ENCODE data around the gene SH2B3.
"Not testable (repeated sequence)": the region's sequence is repeated elsewhere in the genome, so short reads cannot be mapped to it uniquely, and the experiment has no call there.

The SH2B3 gene

GRCh38 chr12:111455448-111456320 lies 50.0 kb downstream of the SH2B3 start:
- no peak overlapping the region for H3K4me3 ChIP-seq (ENCODE audit: insufficient read depth, low read depth, low read length, poor library complexity, severe bottlenecking)
- H3K9me3 ChIP-seq (ENCODE audit: control insufficient read depth, low read length): no peaks in the 10 kb centered on the region
- H3K36me3 ChIP-seq (ENCODE audit: control insufficient read depth, insufficient read depth, low read length): peaks cover 28% of the 10 kb centered on the region
- H3K4me1 ChIP-seq (ENCODE audit: control insufficient read depth, insufficient read depth, low read length, poor library complexity, severe bottlenecking): peaks cover 6% of the 10 kb centered on the region
- no peak overlapping the region for H3K27ac ChIP-seq (ENCODE audit: insufficient read depth, low read length, poor library complexity, severe bottlenecking)
- DNase-seq: no peak
- H3K27me3 ChIP-seq (replicated peaks; ENCODE audit: control insufficient read depth, insufficient read depth, low read length, poor library complexity, severe bottlenecking): no peaks in the 10 kb centered on the region

- H3K4me3 ChIP-seq (ENCODE audit: insufficient read depth, low read depth, low read length, poor library complexity, severe bottlenecking): no peak overlapping the region
- no peaks in the 10 kb centered on the region for H3K9me3 ChIP-seq (ENCODE audit: control insufficient read depth, low read length)
- DNase-seq: no peak
- H3K27me3 ChIP-seq (replicated peaks; ENCODE audit: control insufficient read depth, insufficient read depth, low read length, poor library complexity, severe bottlenecking): no peaks in the 10 kb centered on the region
- no peaks in the 10 kb centered on the region for H3K4me1 ChIP-seq (ENCODE audit: control insufficient read depth, insufficient read depth, low read length, poor library complexity, severe bottlenecking)
- H3K36me3 ChIP-seq (ENCODE audit: control insufficient read depth, insufficient read depth, low read length): peaks cover 29% of the 10 kb centered on the region
- no peak overlapping the region for H3K27ac ChIP-seq (ENCODE audit: insufficient read depth, low read length, poor library complexity, severe bottlenecking)
These were observed 51.3 kb downstream of the SH2B3 start for GRCh38 chr12:111457071-111457470.

- H3K36me3 ChIP-seq (ENCODE audit: control insufficient read depth, insufficient read depth, low read length): peaks cover 29% of the 10 kb centered on the region
- no peak for DNase-seq
- H3K4me3 ChIP-seq (ENCODE audit: insufficient read depth, low read depth, low read length, poor library complexity, severe bottlenecking): no peak overlapping the region
- H3K27ac ChIP-seq (ENCODE audit: insufficient read depth, low read length, poor library complexity, severe bottlenecking): no peak overlapping the region
- H3K9me3 ChIP-seq (ENCODE audit: control insufficient read depth, low read length): no peaks in the 10 kb centered on the region
- no peaks in the 10 kb centered on the region for H3K4me1 ChIP-seq (ENCODE audit: control insufficient read depth, insufficient read depth, low read length, poor library complexity, severe bottlenecking)
- H3K27me3 ChIP-seq (replicated peaks; ENCODE audit: control insufficient read depth, insufficient read depth, low read length, poor library complexity, severe bottlenecking): no peaks in the 10 kb centered on the region
These were observed 51.9 kb downstream of the SH2B3 start for GRCh38 chr12:111457577-111457976.

GRCh38 chr12:111458546-111459172 lies 52.9 kb downstream of the SH2B3 start:
- Histone ChIP-seq H3K9me3 (ENCODE audit: control insufficient read depth, low read length) (no peaks in the 10 kb centered on the region), H3K4me1 (ENCODE audit: control insufficient read depth, insufficient read depth, low read length, poor library complexity, severe bottlenecking) (no peaks in the 10 kb centered on the region), H3K4me3 (ENCODE audit: insufficient read depth, low read depth, low read length, poor library complexity, severe bottlenecking) (no peak overlapping the region), H3K27ac (ENCODE audit: insufficient read depth, low read length, poor library complexity, severe bottlenecking) (no peak overlapping the region), H3K36me3 (ENCODE audit: control insufficient read depth, insufficient read depth, low read length) (peaks cover 22% of the 10 kb centered on the region), H3K27me3 (replicated peaks; ENCODE audit: control insufficient read depth, insufficient read depth, low read length, poor library complexity, severe bottlenecking) (no peaks in the 10 kb centered on the region)
- no peak for DNase-seq

GRCh38 chr12:111460111-111460510 lies 54.4 kb downstream of the SH2B3 start:
- not testable (repeated sequence) for H3K9me3 ChIP-seq (ENCODE audit: control insufficient read depth, low read length); H3K4me1 ChIP-seq (ENCODE audit: control insufficient read depth, insufficient read depth, low read length, poor library complexity, severe bottlenecking); H3K4me3 ChIP-seq (ENCODE audit: insufficient read depth, low read depth, low read length, poor library complexity, severe bottlenecking); DNase-seq; H3K27ac ChIP-seq (ENCODE audit: insufficient read depth, low read length, poor library complexity, severe bottlenecking); H3K27me3 ChIP-seq (replicated peaks; ENCODE audit: control insufficient read depth, insufficient read depth, low read length, poor library complexity, severe bottlenecking)
- H3K36me3 ChIP-seq (ENCODE audit: control insufficient read depth, insufficient read depth, low read length): peaks cover 17% of the 10 kb centered on the region

- H3K27me3 ChIP-seq (replicated peaks; ENCODE audit: control insufficient read depth, insufficient read depth, low read length, poor library complexity, severe bottlenecking): no peaks in the 10 kb centered on the region
- no peak for DNase-seq
- H3K9me3 ChIP-seq (ENCODE audit: control insufficient read depth, low read length): no peaks in the 10 kb centered on the region
- no peak overlapping the region for H3K27ac ChIP-seq (ENCODE audit: insufficient read depth, low read length, poor library complexity, severe bottlenecking)
- peaks cover 3% of the 10 kb centered on the region for H3K36me3 ChIP-seq (ENCODE audit: control insufficient read depth, insufficient read depth, low read length)
- no peak overlapping the region for H3K4me3 ChIP-seq (ENCODE audit: insufficient read depth, low read depth, low read length, poor library complexity, severe bottlenecking)
- no peaks in the 10 kb centered on the region for H3K4me1 ChIP-seq (ENCODE audit: control insufficient read depth, insufficient read depth, low read length, poor library complexity, severe bottlenecking)
These were observed 56.6 kb downstream of the SH2B3 start for GRCh38 chr12:111462210-111462769.

- Histone ChIP-seq H3K9me3 (ENCODE audit: control insufficient read depth, low read length) (no peaks in the 10 kb centered on the region), H3K4me3 (ENCODE audit: insufficient read depth, low read depth, low read length, poor library complexity, severe bottlenecking) (no peak overlapping the region), H3K36me3 (ENCODE audit: control insufficient read depth, insufficient read depth, low read length) (peaks cover 19% of the 10 kb centered on the region), H3K27me3 (replicated peaks; ENCODE audit: control insufficient read depth, insufficient read depth, low read length, poor library complexity, severe bottlenecking) (no peaks in the 10 kb centered on the region), H3K4me1 (ENCODE audit: control insufficient read depth, insufficient read depth, low read length, poor library complexity, severe bottlenecking) (no peaks in the 10 kb centered on the region), H3K27ac (ENCODE audit: insufficient read depth, low read length, poor library complexity, severe bottlenecking) (no peak overlapping the region)
- no peak for DNase-seq
These were observed 61.6 kb downstream of the SH2B3 start for GRCh38 chr12:111467092-111467856.

GRCh38 chr12:111467857-111468241 lies 62.1 kb downstream of the SH2B3 start:
- no peaks in the 10 kb centered on the region for H3K4me1 ChIP-seq (ENCODE audit: control insufficient read depth, insufficient read depth, low read length, poor library complexity, severe bottlenecking)
- H3K4me3 ChIP-seq (ENCODE audit: insufficient read depth, low read depth, low read length, poor library complexity, severe bottlenecking): no peak overlapping the region
- H3K36me3 ChIP-seq (ENCODE audit: control insufficient read depth, insufficient read depth, low read length): peaks cover 19% of the 10 kb centered on the region
- H3K27ac ChIP-seq (ENCODE audit: insufficient read depth, low read length, poor library complexity, severe bottlenecking): no peak overlapping the region
- H3K27me3 ChIP-seq (replicated peaks; ENCODE audit: control insufficient read depth, insufficient read depth, low read length, poor library complexity, severe bottlenecking): no peaks in the 10 kb centered on the region
- no peaks in the 10 kb centered on the region for H3K9me3 ChIP-seq (ENCODE audit: control insufficient read depth, low read length)
- no peak for DNase-seq

- peaks cover 19% of the 10 kb centered on the region for H3K36me3 ChIP-seq (ENCODE audit: control insufficient read depth, insufficient read depth, low read length)
- no peaks in the 10 kb centered on the region for H3K9me3 ChIP-seq (ENCODE audit: control insufficient read depth, low read length)
- no peak overlapping the region for H3K4me3 ChIP-seq (ENCODE audit: insufficient read depth, low read depth, low read length, poor library complexity, severe bottlenecking)
- no peak for DNase-seq
- no peaks in the 10 kb centered on the region for H3K27me3 ChIP-seq (replicated peaks; ENCODE audit: control insufficient read depth, insufficient read depth, low read length, poor library complexity, severe bottlenecking)
- H3K4me1 ChIP-seq (ENCODE audit: control insufficient read depth, insufficient read depth, low read length, poor library complexity, severe bottlenecking): no peaks in the 10 kb centered on the region
- no peak overlapping the region for H3K27ac ChIP-seq (ENCODE audit: insufficient read depth, low read length, poor library complexity, severe bottlenecking)
These were observed 63.7 kb downstream of the SH2B3 start for GRCh38 chr12:111469401-111469800.
